DMS153 (cell line): Measurements from ENCODE around the gene DKK3.

ENCODE experiments used
- DNase-seq: peaks from one replicate; lab custom pipeline; 2025; lab: John Stamatoyannopoulos, UW

The DKK3 gene

DNA sequence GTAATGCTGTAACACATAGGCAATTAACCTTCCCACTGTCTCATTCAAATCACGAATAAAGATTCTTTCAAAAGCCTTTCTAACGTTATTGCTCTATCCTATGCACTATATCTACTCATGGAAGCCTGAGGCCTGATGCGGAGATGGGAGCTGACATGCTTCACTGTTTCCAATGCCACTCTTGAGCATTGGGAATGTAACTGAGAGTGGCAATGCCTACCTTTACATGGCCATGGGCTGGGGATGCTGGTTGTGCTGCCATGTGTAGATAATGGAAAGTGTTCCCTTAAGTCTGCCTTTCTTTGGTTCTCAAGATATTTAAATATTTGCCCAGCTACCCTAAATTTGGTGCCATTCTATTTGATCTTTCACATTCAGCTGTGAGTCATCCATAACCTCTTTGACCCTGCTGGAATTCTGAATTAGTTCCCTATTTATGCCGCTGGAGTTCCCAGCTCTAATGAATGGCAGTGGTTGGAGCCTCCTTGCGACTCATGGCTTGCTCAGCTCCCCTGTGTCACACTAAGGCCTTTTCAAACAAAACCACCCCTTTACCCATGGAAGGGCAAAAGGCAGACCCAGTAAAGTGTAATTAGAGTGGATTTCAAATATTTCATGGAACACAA lies 21.4 kb upstream of the DKK3 start:
- DNase-seq: no peak

DNA sequence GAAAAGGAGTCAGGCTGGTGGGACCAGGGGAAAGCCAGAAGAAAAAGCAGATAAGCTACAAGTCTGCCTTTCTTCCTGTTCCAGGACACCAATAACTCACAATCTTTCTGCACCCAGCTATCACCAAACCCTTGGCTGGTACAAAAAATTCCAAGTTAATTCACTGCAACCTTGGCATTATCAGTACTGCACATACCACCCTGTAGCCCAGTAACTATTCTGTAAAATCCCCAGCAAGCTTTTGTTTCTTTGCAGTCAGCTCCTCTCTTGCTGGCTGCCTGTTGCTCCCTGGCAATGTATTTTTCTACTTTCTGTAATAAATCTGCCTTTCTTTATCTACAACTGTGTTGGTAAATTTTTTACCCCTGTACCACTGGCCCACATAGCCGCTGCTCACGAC lies 20.7 kb upstream of the DKK3 start:
- no peak for DNase-seq

DNA sequence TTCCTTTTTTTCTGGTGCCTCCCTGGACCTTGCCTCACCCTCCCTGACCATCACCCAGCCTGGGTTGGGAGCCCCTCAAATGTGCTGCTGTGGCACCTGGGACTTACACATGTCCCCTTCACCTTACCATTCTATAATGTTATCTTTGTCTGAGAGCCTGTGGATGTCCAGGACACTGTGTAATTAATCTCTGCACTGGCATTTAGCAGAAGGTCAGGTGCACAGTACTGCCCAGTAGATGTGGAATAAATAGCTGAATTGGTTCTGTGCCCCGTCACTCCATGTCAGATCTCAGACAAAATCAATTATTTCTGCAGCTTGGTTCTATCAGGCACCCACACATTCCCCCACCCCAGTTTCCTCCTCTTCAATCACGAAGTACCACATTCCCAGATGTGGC lies 19.9 kb upstream of the DKK3 start:
- no peak for DNase-seq

DNA sequence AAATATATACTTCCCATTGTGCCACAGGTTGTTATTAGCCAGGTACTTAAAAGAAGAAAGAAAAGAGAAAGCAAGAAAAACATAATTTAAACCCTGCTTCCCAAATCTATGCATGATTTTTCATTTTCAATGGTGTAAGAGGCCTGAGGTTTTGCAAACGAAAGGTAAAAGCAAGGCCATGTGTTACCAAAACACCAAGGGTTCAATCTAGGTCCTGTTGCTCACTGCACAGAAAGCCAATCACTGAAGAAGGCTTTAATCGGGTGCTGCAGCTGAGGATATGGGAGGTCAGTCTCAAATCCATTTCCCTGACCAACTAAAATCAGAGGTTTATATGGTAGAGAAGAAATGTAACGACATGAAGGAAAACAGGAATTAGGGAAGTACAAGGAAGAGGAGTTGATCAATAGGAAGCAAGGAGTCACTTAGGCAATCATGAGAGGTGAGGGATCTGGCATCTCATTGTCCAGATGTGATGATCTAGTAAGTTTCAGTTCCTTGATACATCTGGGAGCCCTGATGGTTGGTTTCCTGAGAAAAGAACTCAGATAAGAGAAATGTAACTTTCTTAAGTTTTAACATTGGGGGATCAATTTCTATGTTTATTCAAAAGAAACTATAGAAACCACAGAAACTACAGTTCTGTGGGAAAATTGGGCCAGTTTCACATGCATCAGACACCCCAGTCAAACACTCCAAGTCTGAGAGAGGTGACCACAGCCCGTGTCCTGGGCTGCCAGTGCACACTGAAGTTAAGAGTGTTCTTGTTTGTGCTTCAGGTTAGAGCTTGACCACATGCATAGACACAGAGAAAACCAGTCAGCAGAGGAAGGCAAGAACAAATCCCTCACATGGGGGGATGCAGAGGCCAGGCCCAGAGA lies 18.1 kb upstream of the DKK3 start:
- DNase-seq: no peak

DNA sequence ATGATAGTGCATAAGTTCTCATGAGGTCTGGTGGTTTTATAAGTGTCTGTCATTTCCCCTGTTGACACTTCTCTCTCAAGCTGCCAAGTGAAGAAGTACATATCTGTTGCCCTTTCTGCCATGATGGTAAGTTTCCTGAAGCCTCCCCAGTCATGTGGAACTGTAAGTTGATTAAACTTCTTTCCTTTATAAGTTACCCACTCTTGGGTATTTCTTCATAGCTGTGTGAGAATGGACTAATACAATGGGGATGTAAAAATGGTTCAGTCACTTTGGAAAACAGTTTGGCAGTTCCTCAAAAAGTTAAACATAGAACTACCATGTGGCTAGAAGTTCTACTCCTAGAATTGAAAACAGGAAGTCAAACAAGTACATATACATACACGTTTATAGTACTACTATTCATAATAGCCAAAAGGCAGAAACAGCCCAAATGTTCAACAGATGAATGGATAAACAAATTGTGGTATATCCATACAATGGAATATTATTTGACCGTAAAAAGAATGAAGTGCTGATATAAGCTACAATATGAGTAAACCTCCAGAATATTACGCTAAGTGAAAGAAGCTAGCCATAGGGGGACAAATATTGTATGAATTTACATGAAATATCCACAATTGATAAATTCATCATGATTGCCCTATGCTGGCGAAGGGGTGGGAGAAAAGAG lies 16.0 kb upstream of the DKK3 start:
- no peak for DNase-seq

DNA sequence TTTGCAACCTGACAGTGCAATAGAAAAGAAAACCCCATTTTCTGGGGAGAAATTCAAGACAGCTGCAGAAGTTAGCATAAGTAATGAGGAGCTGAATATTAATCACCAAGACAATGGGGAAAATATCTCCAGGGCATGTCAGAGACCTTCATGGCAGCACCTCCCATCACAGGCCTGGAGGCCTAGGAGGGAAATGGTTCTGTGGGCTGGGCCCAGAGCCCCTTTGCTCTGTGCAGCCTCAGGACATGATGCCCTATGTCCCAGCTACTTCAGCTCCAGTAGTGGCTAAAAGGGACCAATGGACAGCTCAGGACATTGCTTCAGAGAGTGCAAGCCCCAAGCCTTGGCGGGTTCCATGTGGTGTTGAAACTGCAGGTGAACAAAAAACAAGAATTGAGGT lies 14.6 kb upstream of the DKK3 start:
- no peak for DNase-seq

DNA sequence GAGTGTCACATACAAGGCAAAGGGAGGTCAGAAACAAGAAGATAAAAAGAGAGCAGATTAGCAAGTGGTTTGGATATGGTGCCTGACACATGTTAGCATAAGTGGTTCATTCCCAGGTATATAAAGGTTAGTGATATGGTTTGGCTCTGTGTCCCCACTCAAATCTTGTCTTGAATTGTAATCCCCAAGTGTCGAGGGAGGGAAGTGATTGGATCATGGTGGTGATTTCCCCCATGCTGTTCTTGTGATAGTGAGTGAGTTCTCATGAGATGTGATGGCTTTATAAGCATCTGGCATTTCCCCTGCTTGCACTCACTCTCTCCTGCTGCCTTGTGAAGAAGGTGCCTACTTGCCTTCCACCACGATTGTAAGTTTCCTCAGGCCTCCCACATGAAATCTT lies 12.1 kb upstream of the DKK3 start:
- DNase-seq: no peak

DNA sequence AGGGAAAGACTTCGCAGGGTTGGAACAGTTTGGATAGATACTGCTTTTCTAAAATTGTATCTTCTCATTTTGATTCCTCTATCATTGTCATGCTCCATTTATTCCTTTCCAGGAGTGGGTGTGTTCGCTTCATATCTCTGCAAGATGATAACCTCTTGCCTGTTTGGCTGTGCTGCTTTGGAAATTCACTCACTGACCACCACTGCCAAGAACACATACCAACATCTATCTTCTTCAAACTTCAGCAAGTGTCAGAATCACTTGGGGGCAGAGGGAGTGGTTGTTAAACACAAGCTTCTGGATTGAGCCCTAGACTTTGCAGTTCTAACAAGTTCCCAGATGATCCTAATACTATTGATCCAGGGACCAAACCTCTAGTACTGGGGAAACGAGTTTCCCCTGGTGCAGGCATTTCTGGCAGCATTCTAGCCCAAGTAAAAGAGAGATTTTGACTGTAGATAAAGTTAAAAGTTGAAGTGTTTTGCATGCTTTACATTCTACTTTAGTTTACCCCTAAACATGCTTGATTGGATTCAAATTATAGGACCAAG lies 11.5 kb upstream of the DKK3 start:
- DNase-seq: no peak

DNA sequence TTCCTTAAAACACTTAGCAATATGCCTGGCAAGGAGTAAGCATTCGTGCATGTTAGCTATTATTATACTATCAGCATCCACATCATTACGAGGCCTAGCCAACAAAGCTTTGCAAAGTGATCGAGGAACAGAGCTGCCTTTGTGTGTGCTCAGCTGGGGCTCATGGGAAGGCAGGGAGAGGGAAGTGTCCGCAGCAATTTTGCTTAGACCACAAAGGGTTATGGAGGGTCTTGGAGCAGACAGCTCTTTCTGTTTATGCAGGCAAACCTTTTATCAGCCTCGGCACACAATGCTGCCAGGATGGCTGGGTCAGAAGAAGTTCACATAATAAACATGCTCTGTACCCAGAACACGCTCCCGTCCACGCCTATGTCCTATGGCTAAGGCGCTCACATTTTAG lies 10.9 kb upstream of the DKK3 start:
- DNase-seq: no peak

DNA sequence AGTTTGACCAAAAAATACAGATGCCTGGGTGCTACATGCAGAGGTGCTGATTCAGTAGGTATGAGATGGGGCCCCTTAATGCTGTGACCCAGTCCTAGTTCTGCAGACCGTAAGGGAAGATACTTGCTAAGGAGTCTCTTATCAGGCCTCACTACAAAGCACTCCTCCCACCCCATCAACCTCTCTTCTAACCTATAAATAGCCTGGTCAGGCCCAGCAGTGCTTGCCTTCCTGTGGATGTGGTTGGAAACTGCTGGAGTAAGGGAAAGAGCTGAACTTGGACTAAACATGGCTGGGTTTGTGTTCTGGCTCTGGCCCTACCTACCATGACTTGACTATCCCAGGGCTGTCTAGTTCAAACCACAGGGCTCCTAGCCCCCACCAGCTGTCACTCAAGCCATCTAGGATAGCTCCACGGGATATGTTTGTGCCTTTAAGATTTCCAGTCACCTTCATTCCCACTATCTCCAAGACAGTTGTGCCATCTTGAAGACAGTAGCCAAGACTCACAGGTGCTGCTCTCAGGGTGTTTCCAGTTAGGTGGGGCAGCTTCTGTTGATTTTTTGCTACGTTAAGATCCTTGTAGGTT lies 9.5 kb upstream of the DKK3 start:
- DNase-seq: no peak

DNA sequence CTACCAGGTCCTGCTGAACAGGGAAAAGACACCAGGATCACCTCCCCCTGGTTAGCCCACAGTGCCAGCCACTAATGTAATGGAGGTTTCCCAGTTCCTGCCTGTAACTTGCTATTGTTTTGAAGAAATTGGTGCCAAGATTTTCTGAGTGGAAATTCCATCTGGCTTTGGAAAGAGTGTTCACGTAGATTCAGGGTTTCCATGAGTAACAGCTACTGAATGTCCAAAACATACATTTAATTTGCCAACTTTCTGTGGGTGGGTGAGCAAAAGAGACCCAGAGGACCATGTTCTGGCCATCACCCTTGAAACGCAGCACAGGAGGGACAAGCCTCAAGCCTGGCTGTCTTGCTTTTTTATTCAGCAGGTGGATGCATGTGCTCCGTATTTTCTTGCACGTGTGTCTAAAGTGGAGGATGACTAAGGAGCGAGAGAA lies 8.8 kb upstream of the DKK3 start:
- no peak for DNase-seq

DNA sequence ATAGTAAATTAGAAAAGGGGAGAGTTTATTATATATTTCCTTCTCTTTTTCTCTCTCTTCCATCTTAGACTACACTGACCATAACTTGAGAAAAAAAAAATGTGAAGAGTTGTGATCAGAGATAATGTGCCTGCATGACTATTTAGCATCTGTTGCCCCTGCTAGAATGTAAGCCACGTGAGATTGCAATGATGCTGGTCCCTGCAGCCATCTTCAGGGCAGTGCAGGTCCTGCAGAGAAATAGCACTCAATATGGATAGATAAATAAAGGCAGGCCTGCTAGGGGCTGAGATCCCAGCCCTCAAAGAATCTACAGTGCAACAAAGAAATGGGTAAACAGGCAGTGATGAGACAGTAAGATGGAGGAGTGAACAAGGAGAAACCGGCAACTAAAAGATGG lies 7.8 kb upstream of the DKK3 start:
- no peak for DNase-seq

DNA sequence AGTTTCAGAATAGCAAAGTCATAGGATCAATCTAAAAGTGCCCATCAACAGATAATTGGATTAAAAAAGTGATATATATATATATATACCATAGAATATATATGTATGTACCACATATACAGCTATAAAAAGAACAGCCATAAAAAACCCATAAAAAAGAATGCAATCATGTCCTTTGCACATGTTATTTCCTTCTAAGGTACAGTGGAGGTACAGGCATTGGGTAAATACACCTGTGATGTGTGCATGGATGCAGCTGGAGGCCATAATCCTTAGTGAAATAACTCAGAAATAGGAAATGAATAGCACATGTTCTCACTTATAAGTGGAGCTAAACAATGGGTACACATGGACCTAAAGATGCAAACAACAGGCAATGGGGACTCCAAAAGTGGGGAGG lies 7.1 kb upstream of the DKK3 start:
- DNase-seq: no peak

DNA sequence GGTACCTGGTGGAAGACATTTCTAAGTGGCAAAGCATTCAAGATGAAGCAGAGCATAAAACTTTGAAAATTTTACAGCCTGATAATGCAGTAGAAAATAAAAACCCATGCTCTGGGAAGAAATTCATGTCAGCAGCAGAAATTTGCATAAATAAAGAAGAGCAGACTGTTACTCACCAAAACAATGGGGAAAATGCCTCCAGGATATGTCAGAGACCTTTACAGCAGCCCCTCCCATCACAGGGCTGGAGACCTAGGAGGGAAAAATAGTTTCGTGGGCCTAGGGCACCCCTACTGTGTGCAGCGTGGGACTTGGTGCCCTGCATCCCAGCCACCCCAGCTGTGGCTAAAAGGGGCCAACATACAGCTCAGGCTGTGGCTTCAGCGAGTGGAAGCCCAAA lies 5.4 kb upstream of the DKK3 start:
- DNase-seq: no peak

DNA sequence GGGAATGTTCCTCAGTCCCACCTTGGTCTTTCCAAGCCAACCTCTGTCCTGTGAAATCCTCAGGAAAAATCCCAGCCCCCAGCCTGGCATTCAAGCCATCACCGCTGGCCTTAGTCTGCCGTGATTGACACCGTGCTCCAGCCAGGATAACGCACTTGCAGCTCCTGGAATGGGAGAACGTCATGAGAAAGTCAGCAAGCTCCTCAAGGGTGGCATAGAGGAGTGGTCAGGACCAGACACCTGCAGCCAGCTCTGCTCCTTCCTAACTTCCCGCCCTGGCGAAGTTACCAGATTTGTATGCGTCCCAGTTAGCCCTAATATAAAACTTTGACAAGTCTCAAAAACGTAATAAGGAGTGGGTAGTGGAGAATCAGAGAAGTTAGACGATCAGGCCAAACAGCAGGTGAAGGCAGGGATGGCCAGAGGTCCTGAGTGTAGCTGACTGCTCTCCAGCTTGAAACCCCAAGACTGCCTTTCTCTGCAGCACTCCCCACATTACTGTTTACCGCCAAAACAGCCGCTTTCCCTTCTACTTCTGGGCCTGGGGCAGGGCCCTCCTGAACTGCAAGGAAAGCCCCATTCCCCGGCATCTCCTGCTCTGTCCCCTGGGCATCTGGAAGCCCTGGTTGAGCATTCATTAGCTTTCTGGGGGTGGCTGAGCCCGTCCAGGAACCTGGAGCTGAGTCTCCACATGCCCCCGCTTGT lies 1.3 kb upstream of the DKK3 start:
- DNase-seq: no peak

DNA sequence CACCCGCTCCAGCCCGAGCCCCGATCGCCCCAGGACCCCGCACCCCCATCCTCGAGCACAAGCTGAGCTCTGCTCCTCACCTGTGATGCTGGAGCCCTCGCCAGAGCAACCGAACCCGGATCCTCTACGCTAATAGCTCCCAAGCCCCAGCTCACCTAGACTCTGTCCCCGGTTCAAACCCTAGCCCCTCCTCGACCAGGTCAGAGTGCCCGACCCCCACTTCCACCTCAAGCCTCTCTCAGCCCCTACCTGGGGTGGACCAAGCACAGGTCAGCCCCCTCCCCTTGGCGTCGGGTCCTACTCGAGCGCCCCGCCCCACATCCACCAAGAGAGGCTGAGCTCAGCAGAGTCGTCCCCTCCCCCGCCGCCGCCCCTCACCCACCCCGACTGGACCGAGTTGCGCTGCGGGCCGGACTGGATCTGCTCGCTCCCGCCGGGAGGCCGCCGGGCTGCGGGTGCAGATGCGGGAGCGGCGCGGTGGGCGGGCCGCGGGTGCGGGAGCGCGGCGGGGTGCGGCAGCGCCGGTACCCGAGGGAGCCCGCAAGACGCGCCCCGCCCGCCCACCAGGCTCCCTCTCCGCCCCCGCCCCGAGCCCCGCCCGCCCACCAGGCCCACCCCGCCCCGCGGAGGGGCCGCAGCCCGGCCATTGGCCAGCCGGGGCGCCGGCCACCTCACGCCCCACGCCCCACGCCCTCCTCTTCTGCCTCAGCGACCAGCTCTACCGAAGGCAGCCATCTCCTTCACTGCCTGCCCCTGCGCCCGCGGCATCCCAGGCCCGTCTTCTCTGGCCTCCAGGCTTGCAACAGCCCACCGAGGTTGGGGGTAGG lies 577 bp upstream of the DKK3 start:
- no peak for DNase-seq

DNA sequence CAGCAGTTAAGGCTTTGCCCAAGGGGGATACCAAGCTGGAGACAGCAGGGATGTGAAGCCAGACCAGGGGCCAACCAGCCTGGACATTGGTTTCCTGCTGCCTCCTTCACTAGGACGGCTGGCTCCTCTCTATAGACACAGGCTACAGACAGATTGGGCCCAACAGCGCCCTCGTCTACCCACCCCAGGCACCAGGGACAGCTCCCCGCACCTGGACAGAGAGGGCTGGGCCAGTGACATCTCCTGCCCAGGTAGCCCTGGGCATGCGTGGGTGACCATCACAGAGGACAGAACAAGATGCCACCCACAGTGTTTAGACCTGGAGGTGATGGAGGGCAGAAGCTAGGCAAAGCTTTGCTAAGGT lies 1.2 kb downstream of the DKK3 start:
- no peak for DNase-seq

DNA sequence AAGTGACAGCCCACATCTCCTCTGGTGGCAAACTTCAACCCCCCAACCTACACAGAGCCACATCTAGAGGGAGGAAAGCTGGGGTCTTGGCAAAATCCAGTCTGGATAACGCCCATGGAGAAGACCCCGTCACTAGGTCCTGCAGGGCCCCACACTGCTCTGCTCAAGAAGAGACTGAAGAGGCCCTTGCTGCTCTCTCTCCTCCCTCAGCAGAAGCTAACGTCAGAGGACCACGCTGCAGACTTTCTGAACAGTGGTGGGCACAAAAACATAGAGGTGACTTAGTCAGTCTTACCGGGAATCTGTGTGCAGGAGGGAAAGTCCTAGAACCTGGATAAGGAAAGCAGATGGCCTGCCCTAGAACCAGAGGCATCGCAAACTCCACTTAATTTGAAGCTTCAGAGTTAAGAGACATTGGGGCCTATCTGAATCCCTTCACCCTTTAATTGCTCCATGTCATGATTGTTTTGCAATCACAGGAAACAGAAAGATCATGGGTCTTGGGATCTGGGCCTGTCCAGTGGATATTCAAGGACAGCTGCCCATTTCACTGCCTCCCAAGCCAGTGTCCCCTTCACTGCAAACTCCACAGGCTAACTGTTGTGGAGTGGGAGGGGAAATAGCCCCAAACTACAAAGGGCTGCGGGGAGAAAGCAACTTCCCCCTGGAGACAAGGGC lies 1.7 kb downstream of the DKK3 start:
- DNase-seq: no peak

DNA sequence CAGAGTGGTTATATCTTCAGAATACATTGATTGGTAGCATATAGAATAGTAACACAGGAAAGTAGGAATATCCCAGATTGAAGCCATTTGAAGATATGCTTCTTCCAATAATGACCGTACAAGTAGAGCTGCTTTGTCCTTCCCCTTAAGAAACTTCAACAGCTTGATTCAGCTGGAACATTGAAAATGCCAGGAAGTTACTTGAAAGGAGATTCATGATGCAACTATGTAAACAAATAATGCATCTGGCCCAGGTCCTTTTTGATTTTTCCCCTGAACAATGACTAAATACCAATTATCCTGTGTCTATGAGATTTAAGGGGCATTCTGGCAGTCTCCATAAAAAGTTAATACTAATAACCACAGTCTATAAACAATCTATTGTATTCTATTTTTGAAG lies 3.0 kb downstream of the DKK3 start:
- no peak for DNase-seq

DNA sequence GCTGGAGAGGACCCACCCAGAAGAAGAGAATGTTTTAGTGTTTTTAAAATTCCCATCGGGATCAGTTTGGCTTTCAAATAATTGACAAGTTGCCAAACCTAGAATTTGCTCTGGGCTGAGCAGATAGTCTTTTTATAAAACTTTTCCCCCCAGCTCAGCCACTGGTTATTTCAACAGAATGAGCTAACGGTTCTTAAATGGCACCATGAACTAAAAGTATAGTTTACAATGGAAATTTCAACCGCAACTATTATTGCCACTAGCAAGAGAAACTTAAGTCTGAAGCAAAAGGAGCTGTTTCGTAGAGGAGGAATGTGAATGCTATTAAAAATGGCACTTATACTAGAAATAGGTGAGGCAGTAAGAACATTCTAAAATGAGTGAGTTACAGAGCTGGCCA lies 3.4 kb downstream of the DKK3 start:
- DNase-seq: no peak

DNA sequence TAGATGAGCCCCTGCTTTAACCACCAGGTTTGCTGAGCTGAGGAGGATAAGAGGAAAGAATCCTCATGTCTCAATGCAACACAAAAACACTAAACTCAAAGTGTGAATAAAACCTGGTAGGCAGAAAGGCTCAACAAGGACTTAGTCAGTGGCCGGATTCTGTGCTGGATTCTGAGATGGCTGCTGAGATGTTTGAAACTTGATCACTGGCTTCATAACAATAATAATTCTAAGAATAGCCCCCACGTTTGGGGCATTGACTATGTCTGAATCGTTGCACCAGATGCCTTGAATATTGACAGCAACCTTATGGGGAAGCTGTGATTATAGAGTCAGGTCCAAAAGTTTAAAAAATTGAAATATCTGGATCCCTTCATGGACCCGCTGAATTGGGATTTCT lies 4.6 kb downstream of the DKK3 start:
- no peak for DNase-seq
